HL-60/S4 treated with retinoic acid at 250 ng/mL for 4 days and 3 days (cell line): ENCODE measurements around the gene RMDN3.

Experiments
- in situ Hi-C: fragments of 300-500 bp; cut with MboI; formaldehyde crosslinking; loops from 2 replicates; pipeline ENCODE4 v1.7.0; 2022; ENCODE audit warnings: low sequenced_read_pairs

Gene RMDN3

DNA sequence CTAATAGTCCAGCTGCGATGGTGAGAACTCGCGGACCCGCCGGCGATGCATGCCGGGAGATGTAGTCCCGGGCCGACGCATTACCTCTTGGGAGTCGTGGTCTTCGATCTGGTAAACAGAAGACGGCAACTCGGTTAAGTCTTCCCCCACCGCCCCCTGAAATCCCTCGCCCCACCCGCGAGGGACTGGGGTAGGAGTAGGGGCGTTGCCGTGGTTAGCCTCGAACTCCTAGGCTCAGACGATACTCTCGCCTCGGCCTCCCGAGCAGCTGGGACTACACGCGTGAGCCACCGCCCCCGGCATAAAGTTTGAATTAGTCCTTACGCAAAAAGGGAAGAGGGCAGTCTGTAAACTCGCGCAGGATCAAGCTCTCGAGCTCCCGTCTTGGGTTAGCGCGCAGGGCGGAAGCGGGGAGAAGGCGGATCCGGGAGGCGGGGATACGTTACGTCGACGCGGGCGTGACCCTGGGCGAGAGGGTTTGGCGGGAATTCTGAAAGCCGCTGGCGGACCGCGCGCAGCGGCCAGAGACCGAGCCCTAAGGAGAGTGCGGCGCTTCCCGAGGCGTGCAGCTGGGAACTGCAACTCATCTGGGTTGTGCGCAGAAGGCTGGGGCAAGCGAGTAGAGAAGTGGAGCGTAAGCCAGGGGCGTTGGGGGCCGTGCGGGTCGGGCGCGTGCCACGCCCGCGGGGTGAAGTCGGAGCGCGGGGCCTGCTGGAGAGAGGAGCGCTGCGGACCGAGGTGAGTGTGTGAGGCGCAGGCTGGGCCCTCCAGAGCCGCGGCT is 60.2 kb downstream of the RMDN3 start, which contains the start of gene RAD51:
Gene RAD51 (plus strand): TSS at position 487 of the 781 bp plus-strand sequence. CDS start 3,585 bp downstream, outside the sequence.
- in situ Hi-C loops = no loop called here

GRCh38 chr15:40693904-40694687 is 61.0 kb downstream of the RMDN3 start:
- in situ Hi-C loops = no loop called here

GRCh38 chr15:40691737-40692136 is 63.3 kb downstream of the RMDN3 start:
- in situ Hi-C loops = no loop called here

- in situ Hi-C loops = no loop called here
Measured at GRCh38 chr15:40688932-40689799, 65.9 kb downstream of the RMDN3 start.
